ENCODE data around the gene EPS8L3.

DNA sequence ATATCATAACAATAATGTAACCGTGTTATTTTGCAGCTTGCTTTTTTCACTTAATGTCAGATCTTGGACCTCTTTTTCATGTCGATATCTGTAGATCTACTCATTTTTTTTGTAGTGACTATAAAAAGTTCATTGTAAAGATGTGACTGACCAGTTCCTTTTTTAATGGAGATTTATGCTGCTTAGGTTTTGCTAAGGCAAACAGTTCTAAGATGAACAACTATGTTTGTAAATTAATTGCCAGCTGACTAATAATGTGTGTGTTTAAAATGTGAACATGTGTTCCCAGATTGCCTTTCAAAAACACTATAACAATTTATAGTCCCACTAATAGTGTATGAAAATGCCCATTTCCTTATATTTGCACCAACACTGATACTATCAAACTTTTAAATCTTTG is 18.1 kb upstream of the EPS8L3 start:
- TF ChIP-seq, protein P1, sequence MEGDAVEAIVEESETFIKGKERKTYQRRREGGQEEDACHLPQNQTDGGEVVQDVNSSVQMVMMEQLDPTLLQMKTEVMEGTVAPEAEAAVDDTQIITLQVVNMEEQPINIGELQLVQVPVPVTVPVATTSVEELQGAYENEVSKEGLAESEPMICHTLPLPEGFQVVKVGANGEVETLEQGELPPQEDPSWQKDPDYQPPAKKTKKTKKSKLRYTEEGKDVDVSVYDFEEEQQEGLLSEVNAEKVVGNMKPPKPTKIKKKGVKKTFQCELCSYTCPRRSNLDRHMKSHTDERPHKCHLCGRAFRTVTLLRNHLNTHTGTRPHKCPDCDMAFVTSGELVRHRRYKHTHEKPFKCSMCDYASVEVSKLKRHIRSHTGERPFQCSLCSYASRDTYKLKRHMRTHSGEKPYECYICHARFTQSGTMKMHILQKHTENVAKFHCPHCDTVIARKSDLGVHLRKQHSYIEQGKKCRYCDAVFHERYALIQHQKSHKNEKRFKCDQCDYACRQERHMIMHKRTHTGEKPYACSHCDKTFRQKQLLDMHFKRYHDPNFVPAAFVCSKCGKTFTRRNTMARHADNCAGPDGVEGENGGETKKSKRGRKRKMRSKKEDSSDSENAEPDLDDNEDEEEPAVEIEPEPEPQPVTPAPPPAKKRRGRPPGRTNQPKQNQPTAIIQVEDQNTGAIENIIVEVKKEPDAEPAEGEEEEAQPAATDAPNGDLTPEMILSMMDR (IDR thresholded peaks at IDR 0.05), result no peak
- no peak for TF ChIP-seq POLR2A (IDR thresholded peaks at IDR 0.05)

Measured in esophagus squamous epithelium (tissue), 4 donors.